DMS 273 (cell line): ENCODE measurements around the gene CTBP1.

Experiments used
- DNase-seq: peaks from one replicate; lab custom pipeline; 2025; ENCODE audit not compliant: unreplicated experiment; lab: John Stamatoyannopoulos, UW

CTBP1 gene

DNA sequence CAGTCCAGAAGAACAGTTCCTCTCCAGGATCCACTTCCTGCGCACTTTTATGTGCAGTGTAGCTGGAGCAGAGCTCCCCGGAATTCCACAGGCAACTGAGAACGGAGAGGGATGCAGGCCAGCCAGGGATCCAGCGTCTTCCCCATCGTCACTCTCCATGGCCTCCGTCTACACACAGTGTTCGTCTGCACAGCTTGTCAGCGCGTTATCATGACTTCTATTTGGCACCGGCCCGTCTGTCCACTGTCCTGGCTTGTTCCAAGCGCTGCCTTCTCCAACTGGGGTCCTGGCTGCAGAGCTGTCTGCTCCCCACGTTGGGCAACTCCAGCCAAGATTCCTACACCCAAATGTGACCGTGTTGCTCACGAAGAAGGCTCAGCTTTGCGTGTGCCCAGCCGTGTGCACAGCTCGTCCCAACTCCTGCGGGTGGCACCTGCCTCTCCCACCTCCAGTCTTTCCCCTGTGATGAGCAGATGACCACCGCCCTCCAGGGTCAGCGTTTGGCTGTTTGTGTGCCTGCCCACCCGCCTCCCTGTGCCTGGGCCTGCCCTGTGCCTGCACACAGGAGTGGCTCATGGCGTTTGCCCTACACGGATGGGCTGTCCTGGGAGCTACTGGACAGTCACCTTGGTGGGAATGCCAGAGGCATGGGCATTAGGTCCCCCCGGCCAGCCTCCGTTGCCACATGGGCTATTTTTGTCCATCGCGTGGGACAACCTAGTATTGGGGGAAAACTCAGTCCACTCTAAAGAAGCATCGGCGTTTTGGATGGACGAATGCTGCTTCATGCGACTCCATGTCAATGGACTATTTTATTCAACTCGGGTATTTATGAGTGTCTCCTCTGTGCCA is 2.2 kb upstream of the CTBP1 start:
- no peak for DNase-seq

GRCh38 chr4:1250527-1250812 is 1.5 kb upstream of the CTBP1 start:
- DNase-seq, result no peak

- no peak for DNase-seq
Observed at GRCh38 chr4:1249731-1250526, 999 bp upstream of the CTBP1 start.

GRCh38 chr4:1249148-1249730 is 309 bp upstream of the CTBP1 start:
- peak; percentile 93 for DNase-seq

DNA sequence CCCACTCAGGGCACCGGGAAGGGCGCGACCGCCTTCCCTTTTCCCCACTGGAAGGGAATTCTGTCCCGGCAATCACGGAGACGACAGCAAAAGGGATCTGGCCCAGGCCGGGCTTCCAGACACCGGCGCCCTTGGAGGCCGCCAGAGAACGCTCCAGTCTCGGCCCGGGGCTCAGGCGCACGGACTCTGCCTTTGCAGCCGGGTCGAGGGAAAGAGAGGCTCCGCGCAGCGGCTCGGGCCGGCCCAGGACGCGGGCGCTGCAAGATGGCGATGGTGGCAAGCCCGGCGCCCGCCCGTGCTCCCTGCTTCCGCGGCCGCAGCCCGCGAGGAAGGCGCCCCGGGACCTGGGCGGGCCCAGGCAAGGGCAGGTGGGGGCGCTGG is 1.1 kb downstream of the CTBP1 start:
- no peak for DNase-seq

DNA sequence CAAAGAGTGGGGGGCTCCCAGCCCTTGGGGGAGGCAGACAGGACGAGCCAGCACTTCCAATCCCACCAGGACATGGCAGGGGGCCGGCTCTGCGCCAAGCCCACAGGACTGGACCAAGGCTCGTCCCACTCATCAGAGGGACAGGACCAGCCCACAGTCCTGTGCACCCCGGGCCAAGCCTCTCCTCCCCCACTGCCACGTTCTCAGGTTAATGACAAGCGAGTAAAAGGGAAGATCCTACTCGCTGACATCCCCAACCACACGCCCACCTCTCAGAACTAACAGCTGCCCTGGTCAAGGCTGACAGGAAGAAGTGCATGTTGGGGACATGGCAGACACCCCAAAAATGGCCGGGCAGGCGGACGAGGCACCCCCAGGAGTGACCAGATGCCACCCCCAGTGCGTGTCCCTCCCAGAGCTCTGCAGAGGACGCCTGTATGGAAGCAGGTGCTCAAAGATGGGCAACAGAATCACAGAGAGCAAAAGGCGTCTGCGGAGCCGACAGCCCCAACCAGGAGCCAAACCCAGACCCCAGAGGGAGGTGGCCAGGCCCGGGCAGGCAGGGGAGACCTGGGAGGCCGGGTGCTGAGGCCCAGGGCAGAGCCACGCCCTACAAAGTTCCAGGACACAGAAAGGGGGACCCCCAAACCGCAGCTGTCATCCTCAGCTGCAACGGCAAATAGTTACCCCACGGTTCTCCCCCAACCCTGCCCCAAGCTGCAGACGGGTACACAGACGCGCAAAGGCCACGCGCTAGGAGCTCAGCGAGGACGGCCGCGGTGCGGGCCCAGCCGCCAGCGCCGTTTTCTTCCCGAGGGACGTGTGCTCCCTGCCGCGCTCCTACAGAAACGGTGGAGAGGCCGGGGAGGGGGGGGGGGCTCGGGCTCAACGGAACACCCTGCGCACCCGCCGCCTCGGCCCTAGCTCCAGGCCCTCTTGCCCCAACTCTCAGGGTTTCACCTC is 1.7 kb downstream of the CTBP1 start:
- peak; percentile 50 for DNase-seq

- peak; percentile 18 for DNase-seq
Observed at GRCh38 chr4:1246111-1246881, 2.6 kb downstream of the CTBP1 start.

GRCh38 chr4:1245481-1246051 is 3.4 kb downstream of the CTBP1 start:
- DNase-seq, result no peak

DNA sequence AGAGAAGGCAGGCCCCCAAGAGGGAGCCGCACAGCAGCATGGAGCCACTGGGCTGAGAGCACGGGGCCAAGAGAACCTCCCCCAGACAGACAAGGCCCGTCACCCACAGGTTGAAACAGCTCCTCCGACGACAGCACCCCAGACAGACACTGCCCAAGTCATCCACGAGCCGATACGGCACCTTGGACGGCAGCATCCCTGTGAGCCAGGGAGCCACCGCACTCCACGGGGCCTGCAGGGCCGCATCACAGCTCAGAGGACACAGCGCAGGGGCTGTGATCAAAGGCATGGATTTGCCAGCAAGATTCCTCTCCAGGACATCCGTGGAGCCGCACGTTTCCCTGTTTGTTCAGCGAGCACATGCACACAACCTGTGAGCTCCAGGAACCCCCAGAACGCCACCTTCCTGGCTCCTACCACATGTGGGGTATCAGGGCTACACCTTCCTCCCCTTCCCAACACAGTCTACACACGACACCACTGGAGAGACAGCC is 3.9 kb downstream of the CTBP1 start:
- DNase-seq, result no peak

DNA sequence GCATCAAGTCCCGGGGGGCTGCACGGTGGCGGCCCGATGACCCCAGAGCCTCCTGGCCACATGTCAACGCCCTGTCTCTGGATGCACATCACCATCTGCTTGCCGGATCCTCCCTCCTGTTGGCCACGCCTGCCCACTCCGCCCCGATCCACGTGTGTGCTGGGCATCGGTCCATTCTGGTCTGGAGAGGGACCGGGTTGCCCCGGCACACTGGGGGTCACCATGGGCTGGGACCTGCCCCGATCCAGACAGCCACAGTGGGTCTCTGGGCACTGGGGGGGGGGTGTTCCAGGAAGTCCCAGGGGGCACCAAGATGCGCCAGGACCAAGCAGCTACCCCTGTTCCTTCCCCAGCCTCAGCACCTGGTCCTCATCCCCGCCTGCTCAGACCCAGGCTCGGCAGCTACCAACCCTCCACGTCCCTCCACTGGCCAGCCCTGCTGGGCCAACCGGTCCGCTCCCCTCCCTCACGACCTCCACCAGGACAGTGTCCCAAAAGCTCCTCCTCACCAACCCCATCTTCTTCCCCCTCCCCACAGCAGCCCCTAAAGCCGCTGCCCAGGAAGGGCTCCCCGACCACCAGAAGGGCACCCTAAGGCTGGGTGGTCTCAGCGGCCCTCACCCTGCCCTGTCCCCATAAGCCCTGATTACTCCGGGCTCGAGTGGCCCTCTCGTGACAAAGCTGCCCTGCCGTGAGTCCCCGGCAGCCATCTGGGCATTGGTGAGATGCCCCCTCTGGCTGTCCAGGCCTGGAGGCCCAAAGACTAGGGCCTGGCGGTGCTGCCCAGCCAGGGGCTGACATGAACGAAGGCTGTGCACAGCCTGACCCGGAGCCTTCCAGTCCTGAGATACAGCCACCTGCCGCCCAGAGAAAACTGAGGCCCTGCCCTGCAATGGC is 4.6 kb downstream of the CTBP1 start:
- DNase-seq, result no peak

- no peak for DNase-seq
Observed at GRCh38 chr4:1243451-1244080, 5.4 kb downstream of the CTBP1 start.

DNA sequence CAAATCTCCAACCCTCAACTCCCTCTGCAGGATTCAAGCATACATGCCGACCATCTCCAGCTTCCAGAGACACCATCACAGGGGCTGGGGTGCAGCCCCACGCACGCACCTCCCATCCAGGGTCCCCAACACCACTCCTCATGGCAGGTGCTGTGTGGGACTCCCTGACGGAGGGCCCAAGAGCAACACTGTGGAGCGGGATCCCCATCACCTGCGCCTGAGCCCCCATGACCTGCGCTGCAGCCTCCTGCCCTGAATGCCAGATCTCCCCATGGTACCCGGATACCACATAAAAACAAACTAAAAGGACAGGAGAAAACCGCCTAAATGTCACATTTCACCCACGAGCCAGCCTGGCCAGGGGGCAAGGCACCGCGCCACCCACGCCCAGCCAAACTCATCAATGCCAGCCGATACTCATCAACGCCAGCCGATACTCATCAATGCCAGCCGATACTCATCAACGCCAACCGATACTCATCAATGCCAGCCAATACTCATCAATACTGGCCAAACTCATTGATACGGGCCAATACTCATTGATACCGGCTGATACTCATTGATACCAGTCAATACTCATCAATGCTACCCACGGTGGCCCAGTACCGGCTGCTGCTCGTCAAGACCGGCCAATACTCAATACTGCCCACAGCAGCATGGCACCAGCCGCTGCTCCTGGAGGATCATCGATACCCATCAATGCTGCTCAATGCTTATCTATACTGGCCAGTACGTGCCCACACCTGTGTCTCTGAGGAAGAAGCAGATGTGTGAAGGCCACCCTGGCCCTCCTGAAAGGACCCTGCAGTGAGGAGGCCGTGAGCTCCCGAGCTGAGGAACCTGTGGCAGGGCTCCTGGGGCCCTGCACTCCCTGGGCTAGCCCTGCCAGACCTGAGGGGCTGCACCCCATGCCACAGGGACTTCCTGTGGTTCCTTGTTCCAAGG is 6.2 kb downstream of the CTBP1 start:
- DNase-seq, result no peak

DNA sequence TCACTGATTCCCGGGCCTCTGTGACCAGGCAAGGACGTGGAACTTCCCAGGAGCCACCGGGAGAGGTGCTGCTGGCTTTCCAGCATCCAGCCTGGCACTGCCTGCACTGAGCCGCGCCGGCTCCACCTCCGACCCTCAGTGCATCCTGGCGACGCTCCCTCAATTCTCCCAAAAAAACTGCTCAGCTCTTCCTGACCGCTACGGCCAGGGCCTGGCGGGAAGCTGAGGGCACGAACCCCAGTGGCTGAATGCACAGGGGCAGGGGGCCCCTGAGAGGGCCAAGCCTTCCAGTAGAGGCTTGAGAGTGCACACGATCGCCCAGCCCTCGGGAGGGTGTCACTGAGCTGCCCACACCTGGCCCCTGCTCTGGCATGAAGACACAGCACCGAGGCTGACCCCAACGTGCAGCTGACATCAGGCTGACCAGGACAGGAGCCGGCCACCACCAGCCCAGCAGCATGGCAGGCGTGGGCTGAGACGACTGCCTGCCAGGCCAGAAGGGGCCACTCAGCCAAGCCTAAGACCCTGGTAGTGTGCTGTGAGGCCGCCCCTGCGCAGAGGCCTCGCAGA is 6.9 kb downstream of the CTBP1 start:
- no peak for DNase-seq

- no peak for DNase-seq
Observed at GRCh38 chr4:1241466-1241935, 7.4 kb downstream of the CTBP1 start.

- no peak for DNase-seq
Observed at GRCh38 chr4:1240721-1241465, 8.0 kb downstream of the CTBP1 start.

GRCh38 chr4:1239950-1240307 is 9.0 kb downstream of the CTBP1 start:
- DNase-seq, result no peak
